ENCODE measurements around the gene PCSK1N.

Gene PCSK1N

GRCh38 chrX:48813644-48814043, 21.8 kb downstream of the PCSK1N start:
- no peak overlapping the region for H3K4me3 ChIP-seq (ENCODE audit: control insufficient read depth, low read depth, low read length)
- TF ChIP-seq CTCF (IDR thresholded peaks at IDR 0.05; ENCODE audit: control insufficient read depth, insufficient read depth, low read depth, low read length, missing control alignments) = no peak
- no peak for DNase-seq (ENCODE audit: low read depth)

GRCh38 chrX:48806081-48806480, 29.3 kb downstream of the PCSK1N start:
- TF ChIP-seq CTCF (IDR thresholded peaks at IDR 0.05; ENCODE audit: control insufficient read depth, insufficient read depth, low read depth, low read length, missing control alignments) = no peak
- no peak for DNase-seq (ENCODE audit: low read depth)

GRCh38 chrX:48802905-48803200, 32.6 kb downstream of the PCSK1N start:
- peak overlapping the region; percentile 73; the same call in 1 of the 2 replicates for H3K4me3 ChIP-seq (ENCODE audit: control insufficient read depth, low read depth, low read length)
- DNase-seq (ENCODE audit: low read depth) = no peak
- no peak for TF ChIP-seq CTCF (IDR thresholded peaks at IDR 0.05; ENCODE audit: control insufficient read depth, insufficient read depth, low read depth, low read length, missing control alignments)

More at GRCh38 chrX:48806081-48806480, 29.3 kb downstream of the PCSK1N start:
- no peak overlapping the region for H3K4me3 ChIP-seq (ENCODE audit: control insufficient read depth, low read depth, low read length)

GRCh38 chrX:48802089-48802904, 33.1 kb downstream of the PCSK1N start:
- no peak for TF ChIP-seq CTCF (IDR thresholded peaks at IDR 0.05; ENCODE audit: control insufficient read depth, insufficient read depth, low read depth, low read length, missing control alignments)
- peak overlapping the region; percentile 73 for H3K4me3 ChIP-seq (ENCODE audit: control insufficient read depth, low read depth, low read length)
- peak; percentile 5 for DNase-seq (ENCODE audit: low read depth)

- no peak for TF ChIP-seq CTCF (IDR thresholded peaks at IDR 0.05; ENCODE audit: control insufficient read depth, insufficient read depth, low read depth, low read length, missing control alignments)
- DNase-seq (ENCODE audit: low read depth) = peak; percentile 94
- peak within 1 kb of the TSS; percentile 75 for H3K4me3 ChIP-seq (ENCODE audit: control insufficient read depth, low read depth, low read length)
Observed at GRCh38 chrX:48801280-48802088, 33.9 kb downstream of the PCSK1N start, which contains the start of gene HDAC6. Gene HDAC6 (plus strand): TSS chrX:48802067. CDS start chrX:48802693, 626 bp downstream.

GRCh38 chrX:48800574-48801279, 34.7 kb downstream of the PCSK1N start:
- DNase-seq (ENCODE audit: low read depth) = no peak
- no peak for TF ChIP-seq CTCF (IDR thresholded peaks at IDR 0.05; ENCODE audit: control insufficient read depth, insufficient read depth, low read depth, low read length, missing control alignments)
- peak overlapping the region; percentile 75 for H3K4me3 ChIP-seq (ENCODE audit: control insufficient read depth, low read depth, low read length)

Measured in AG09309 (cell line).